Activated T-helper 17 cell treated with anti-CD3 and anti-CD28 coated beads, Interleukin-2, amount 50 U/mL, for 72 hours (primary cell): ENCODE data around the gene SLC25A47. TPM values are rescaled to one million over a fixed set of nuclear protein-coding genes. Genes with fewer than 3 reads are reported as not detected.
A peak's percentile ranks its signal among the peaks of the same experiment; 100 is the strongest.
"Not testable (repeated sequence)": the region's sequence is repeated elsewhere in the genome, so short reads cannot be mapped to it uniquely, and the experiment has no call there.

Experiments
- ATAC-seq: fragments of 150-1000 bp; cut with Tn5 transposase; replicated peaks from 2 replicates; pipeline ENCODE4 v1.10.0; 2021; ENCODE audit warnings: mild to moderate bottlenecking, moderate library complexity
- H3K27ac Mint-ChIP-seq: one replicate; pipeline ENCODE4 v1.8.0; 2022; ENCODE audit warnings: mixed read lengths
- H3K27me3 Mint-ChIP-seq: one replicate; pipeline ENCODE4 v1.8.0; 2022; ENCODE audit warnings: mixed read lengths
- H3K36me3 Mint-ChIP-seq: one replicate; pipeline ENCODE4 v1.8.0; 2022; ENCODE audit warnings: low read depth, mild to moderate bottlenecking, mixed read lengths
- H3K4me1 Mint-ChIP-seq: one replicate; pipeline ENCODE4 v1.8.0; 2022; ENCODE audit warnings: mixed read lengths
- H3K4me3 Mint-ChIP-seq: one replicate; pipeline ENCODE4 v1.8.0; 2022; ENCODE audit warnings: mild to moderate bottlenecking, mixed read lengths
- H3K9me3 Mint-ChIP-seq: one replicate; pipeline ENCODE4 v1.8.0; 2022; ENCODE audit warnings: mixed read lengths
- total RNA-seq, 2 donors: library from RNA; stranded (reverse); gene quantifications; one replicate each; pipeline ENCODE4 v1.2.3, GENCODE V29; 2022

The SLC25A47 gene
- total RNA-seq, 2 donors from 2014 or later, result not detected

GRCh38 chr14:100286484-100287191 lies 36.5 kb upstream of the SLC25A47 start:
- no peak for ATAC-seq
- peaks cover 2% of the 10 kb centered on the region for H3K36me3 Mint-ChIP-seq
- peak overlapping the region; percentile 71 for H3K27ac Mint-ChIP-seq
- peaks cover 9% of the 10 kb centered on the region for H3K4me1 Mint-ChIP-seq
- H3K9me3 Mint-ChIP-seq, result no peaks in the 10 kb centered on the region
- no peaks in the 10 kb centered on the region for H3K27me3 Mint-ChIP-seq
- H3K4me3 Mint-ChIP-seq, result peak overlapping the region; percentile 78

GRCh38 chr14:100287202-100287997 lies 35.7 kb upstream of the SLC25A47 start:
- H3K4me3 Mint-ChIP-seq, result no peak overlapping the region
- no peak for ATAC-seq
- H3K4me1 Mint-ChIP-seq, result peaks cover 9% of the 10 kb centered on the region
- H3K27me3 Mint-ChIP-seq, result no peaks in the 10 kb centered on the region
- no peak overlapping the region for H3K27ac Mint-ChIP-seq
- no peaks in the 10 kb centered on the region for H3K36me3 Mint-ChIP-seq
- no peaks in the 10 kb centered on the region for H3K9me3 Mint-ChIP-seq

- H3K36me3 Mint-ChIP-seq, H3K9me3 Mint-ChIP-seq, H3K27me3 Mint-ChIP-seq, H3K4me3 Mint-ChIP-seq, H3K4me1 Mint-ChIP-seq, H3K27ac Mint-ChIP-seq, ATAC-seq: not testable (repeated sequence)
These were observed 35.2 kb upstream of the SLC25A47 start for GRCh38 chr14:100287998-100288295.

GRCh38 chr14:100288382-100289185 lies 34.6 kb upstream of the SLC25A47 start:
- Mint-ChIP-seq H3K9me3 (no peaks in the 10 kb centered on the region), H3K4me1 (peaks cover 9% of the 10 kb centered on the region), H3K36me3 (no peaks in the 10 kb centered on the region), H3K27ac (no peak overlapping the region), H3K4me3 (no peak overlapping the region), H3K27me3 (no peaks in the 10 kb centered on the region)
- no peak for ATAC-seq

- Mint-ChIP-seq H3K27me3 (no peaks in the 10 kb centered on the region), H3K4me1 (peaks cover 4% of the 10 kb centered on the region), H3K4me3 (no peak overlapping the region), H3K27ac (no peak overlapping the region), H3K36me3 (no peaks in the 10 kb centered on the region), H3K9me3 (no peaks in the 10 kb centered on the region)
- no peak for ATAC-seq
These were observed 33.1 kb upstream of the SLC25A47 start for GRCh38 chr14:100289916-100290606.

GRCh38 chr14:100290607-100291304 lies 32.4 kb upstream of the SLC25A47 start:
- no peak overlapping the region for H3K4me3 Mint-ChIP-seq
- ATAC-seq, result no peak
- no peaks in the 10 kb centered on the region for H3K27me3 Mint-ChIP-seq
- no peaks in the 10 kb centered on the region for H3K9me3 Mint-ChIP-seq
- H3K36me3 Mint-ChIP-seq, result no peaks in the 10 kb centered on the region
- H3K4me1 Mint-ChIP-seq, result peaks cover 4% of the 10 kb centered on the region
- H3K27ac Mint-ChIP-seq, result no peak overlapping the region

- H3K4me1 Mint-ChIP-seq, result no peaks in the 10 kb centered on the region
- H3K9me3 Mint-ChIP-seq, result no peaks in the 10 kb centered on the region
- H3K27ac Mint-ChIP-seq, result no peak overlapping the region
- H3K36me3 Mint-ChIP-seq, result no peaks in the 10 kb centered on the region
- no peaks in the 10 kb centered on the region for H3K27me3 Mint-ChIP-seq
- H3K4me3 Mint-ChIP-seq, result no peak overlapping the region
- ATAC-seq, result no peak
These were observed 31.6 kb upstream of the SLC25A47 start for GRCh38 chr14:100291305-100292075.

GRCh38 chr14:100292301-100292775 lies 30.8 kb upstream of the SLC25A47 start:
- no peaks in the 10 kb centered on the region for H3K27me3 Mint-ChIP-seq
- no peaks in the 10 kb centered on the region for H3K36me3 Mint-ChIP-seq
- ATAC-seq, result no peak
- H3K4me1 Mint-ChIP-seq, result no peaks in the 10 kb centered on the region
- H3K27ac Mint-ChIP-seq, result no peak overlapping the region
- H3K4me3 Mint-ChIP-seq, result no peak overlapping the region
- no peaks in the 10 kb centered on the region for H3K9me3 Mint-ChIP-seq

- no peaks in the 10 kb centered on the region for H3K36me3 Mint-ChIP-seq
- H3K9me3 Mint-ChIP-seq, result no peaks in the 10 kb centered on the region
- H3K27ac Mint-ChIP-seq, result no peak overlapping the region
- no peaks in the 10 kb centered on the region for H3K27me3 Mint-ChIP-seq
- no peak overlapping the region for H3K4me3 Mint-ChIP-seq
- no peak for ATAC-seq
- H3K4me1 Mint-ChIP-seq, result no peaks in the 10 kb centered on the region
These were observed 30.2 kb upstream of the SLC25A47 start for GRCh38 chr14:100292776-100293461.

GRCh38 chr14:100293497-100294212 lies 29.5 kb upstream of the SLC25A47 start:
- no peak for ATAC-seq
- no peaks in the 10 kb centered on the region for H3K9me3 Mint-ChIP-seq
- H3K27ac Mint-ChIP-seq, result no peak overlapping the region
- H3K4me3 Mint-ChIP-seq, result no peak overlapping the region
- H3K27me3 Mint-ChIP-seq, result no peaks in the 10 kb centered on the region
- no peaks in the 10 kb centered on the region for H3K36me3 Mint-ChIP-seq
- H3K4me1 Mint-ChIP-seq, result no peaks in the 10 kb centered on the region

- no peaks in the 10 kb centered on the region for H3K27me3 Mint-ChIP-seq
- no peak overlapping the region for H3K4me3 Mint-ChIP-seq
- ATAC-seq, result no peak
- H3K27ac Mint-ChIP-seq, result no peak overlapping the region
- no peaks in the 10 kb centered on the region for H3K4me1 Mint-ChIP-seq
- no peaks in the 10 kb centered on the region for H3K9me3 Mint-ChIP-seq
- no peaks in the 10 kb centered on the region for H3K36me3 Mint-ChIP-seq
These were observed 28.8 kb upstream of the SLC25A47 start for GRCh38 chr14:100294213-100294962.

GRCh38 chr14:100294963-100295330 lies 28.2 kb upstream of the SLC25A47 start:
- H3K36me3 Mint-ChIP-seq, result no peaks in the 10 kb centered on the region
- ATAC-seq, result no peak
- no peaks in the 10 kb centered on the region for H3K27me3 Mint-ChIP-seq
- H3K9me3 Mint-ChIP-seq, result no peaks in the 10 kb centered on the region
- H3K4me1 Mint-ChIP-seq, result no peaks in the 10 kb centered on the region
- H3K27ac Mint-ChIP-seq, result no peak overlapping the region
- no peak overlapping the region for H3K4me3 Mint-ChIP-seq
